ENCODE results near the gene HIRA.
"Not testable (repeated sequence)": the region's sequence is repeated elsewhere in the genome, so short reads cannot be mapped to it uniquely, and the experiment has no call there.

Gene HIRA

DNA sequence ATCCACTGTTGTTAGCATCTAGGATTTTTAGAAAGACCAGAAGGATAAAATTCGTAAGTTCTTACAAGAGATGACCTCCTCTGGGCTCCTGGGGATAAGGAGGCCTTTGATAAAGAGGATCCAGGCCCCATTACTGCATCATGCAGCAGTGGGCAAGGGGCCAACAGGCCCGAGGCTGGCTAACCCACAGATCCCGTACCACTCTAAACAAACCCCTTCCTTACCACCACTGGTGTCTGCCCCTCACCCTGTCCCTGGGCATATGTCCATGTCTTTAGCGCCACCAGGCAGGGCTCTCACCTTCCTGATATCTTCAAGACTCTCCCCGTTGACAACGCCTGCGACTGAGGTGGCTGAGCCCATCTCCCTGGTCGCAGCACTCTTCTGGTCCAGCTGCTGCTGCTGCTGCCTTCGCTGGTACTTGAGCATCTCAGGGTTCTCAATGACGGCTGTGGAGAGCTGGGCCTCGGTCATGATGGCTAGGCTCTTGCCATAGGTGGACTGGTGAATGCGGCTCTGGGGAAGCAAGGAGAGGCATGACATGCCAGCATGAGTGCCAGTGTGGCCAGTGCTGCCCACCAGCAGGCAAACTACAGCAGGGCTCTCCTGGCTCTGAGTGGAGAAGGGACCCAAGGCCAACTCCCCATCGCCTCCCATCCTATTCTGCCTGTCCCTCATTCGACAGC, 46.2 kb downstream of the HIRA start:
- no peak for DNase-seq (ENCODE audit: low spot score)

DNA sequence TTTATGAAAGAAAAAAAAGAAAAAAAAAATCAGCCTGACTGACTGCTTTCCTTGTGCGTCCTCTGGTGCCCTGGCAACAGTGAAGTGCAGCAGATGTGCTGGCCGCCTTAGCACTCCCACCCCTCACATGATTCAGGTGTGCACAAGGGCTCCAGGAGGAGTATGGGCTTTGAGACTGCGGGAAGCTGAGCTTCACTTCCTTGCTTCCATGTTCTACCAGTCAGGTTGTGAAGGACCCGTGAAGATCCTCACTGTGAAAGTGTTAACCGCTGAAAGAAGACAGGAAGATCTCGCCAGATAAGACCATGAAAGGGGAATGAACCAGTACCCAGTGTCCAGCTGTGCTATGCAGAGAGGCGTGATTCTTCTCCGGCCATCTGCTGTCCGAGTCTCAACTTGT, 48.2 kb downstream of the HIRA start:
- DNase-seq (ENCODE audit: low spot score), result no peak

DNA sequence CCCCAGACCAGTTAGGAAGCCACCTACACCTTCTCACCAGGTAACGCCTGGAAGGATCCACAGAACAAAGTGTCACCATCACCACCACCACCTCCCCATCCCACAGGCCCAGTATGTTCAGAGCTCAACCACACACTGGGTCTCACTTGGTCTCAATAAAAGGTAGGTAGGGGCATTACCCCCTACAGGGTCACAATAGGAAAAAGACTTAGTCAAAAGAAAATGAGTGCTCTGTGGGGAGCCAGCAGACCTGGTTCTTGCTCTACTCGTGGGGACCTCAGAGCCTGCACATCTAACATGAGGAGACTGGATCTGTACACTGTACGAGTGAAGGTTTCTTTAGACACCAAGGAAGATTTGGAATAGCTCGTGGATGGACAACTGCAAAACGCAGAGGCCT, 49.3 kb downstream of the HIRA start:
- DNase-seq (ENCODE audit: low spot score), result no peak

DNA sequence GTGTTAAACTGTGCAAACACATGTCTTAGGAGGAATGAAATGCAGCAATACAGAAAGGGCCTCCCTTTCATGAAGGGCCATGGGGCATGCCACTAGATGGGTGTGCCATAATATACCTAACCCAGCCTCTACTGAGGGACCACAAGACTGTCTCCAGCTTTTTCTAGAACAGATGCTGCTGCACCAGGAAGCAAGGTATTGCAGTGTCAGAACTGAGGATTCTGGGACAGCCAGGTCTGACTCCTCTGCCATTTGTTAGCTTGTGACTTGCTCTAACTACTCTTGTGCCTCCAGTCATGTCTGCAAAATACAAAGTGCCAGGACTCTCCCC, 53.2 kb downstream of the HIRA start:
- DNase-seq (ENCODE audit: low spot score), result no peak

DNA sequence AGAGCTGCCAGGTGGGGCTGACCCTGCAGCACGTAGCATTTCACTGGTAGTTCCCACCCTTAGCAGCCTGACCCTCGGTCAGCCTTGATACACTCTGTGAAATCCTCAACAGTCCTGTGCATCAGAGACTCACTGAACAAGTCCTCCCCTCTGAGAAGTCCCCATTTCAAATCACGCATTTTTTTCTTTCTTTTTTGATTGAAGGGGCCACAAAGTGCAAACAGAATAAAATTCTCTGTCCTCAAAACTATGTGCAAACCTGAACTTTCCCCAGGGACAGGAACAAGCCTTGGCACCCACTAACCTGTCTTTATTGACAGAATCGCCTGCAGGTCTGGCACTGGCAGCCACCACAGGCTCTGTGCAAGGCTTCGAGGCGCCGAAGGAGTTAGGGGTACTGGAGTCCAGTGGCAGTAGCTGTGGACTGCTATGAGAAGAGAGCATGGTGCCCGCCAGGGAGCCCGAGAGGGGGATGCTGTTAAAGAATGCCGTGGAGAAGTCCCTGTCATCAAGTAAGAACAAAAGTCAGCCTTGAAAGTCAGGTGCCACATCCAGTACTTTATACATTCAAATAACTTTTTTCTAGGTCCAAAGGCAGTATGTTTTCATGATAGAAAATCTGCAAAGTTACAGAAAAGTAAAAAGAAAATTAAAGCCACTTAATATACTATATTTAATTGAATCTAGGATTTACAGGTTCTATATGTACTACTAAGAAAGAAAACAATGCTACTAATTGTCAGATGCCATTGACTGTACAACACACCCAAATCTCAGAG, 53.8 kb downstream of the HIRA start:
- DNase-seq (ENCODE audit: low spot score), result no peak

DNA sequence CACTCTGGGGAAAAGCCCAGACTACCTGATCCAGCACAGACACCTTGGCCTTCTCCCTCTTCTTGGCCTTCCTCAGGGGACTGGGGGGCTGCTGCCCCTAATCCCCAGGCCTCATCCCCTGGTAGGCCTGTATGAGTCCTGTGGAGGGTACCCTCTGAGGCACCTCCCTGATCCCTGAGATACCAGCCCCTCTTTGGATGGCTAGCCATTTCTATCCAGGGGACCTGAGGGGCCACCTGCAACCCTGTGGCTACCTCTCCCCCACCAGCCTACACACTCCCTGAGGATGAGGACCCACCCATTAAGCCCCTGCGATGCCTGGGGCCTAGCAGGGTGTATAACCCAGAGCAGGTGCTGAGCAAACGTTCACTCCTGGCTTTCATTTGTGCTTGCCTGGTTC, 54.6 kb downstream of the HIRA start:
- DNase-seq (ENCODE audit: low spot score), result no peak

DNA sequence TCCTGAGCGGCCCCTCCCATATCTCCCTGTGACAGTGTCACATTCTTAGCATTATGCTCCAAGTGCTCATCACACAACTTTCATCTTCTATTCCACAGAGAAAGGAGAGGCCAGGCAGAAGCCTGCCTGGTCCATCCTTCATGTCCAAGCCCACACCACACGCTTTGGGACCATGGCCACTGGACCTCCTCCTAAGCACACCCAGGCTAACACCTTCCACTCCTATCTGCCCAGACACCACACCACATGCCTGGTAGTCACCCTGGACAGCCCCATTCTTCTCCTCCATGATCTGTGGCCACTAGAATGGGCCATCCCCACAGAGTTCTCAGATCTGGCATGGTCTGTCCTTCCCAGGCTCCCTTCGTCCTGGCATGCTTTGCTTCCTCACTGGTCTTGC, 55.3 kb downstream of the HIRA start:
- no peak for DNase-seq (ENCODE audit: low spot score)

DNA sequence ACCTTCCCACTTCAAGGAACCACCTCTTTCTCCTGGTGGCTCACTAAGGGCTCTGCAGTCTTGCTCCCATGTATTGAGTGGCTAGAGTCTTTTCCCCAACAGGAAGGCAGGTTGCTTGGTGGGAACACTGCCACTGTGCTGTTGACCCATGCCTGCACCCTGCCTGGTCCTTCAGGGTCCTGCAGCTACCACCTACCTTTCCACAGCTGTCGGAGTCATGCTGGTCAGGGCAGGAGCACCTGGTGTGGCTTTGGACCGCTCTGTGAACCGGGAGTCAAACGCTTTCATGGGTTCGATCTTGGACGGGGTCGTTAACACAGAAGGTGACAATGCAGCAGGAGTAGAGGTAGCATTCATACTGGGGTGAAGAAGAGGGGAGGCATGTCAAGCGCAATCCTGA, 56.1 kb downstream of the HIRA start:
- no peak for DNase-seq (ENCODE audit: low spot score)

DNA sequence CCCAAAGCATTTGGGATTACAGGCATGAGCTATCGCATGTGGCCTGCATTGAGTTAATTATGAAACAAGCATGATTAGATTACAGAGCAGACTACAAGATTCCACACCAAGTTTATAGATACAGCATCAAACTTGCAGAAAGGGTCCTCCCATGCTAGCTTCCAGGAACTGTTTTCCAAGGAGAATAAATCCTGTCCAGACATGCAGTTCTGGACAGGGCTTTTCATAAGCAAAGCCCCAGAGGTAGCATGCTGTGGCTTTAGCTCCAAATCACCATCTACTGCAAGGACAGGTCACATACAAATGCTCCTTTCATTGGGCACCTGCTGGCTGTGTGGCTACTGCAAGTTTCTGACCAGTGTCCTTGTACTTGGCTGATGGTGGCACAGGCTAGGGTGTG, 57.1 kb downstream of the HIRA start:
- DNase-seq (ENCODE audit: low spot score), result no peak

DNA sequence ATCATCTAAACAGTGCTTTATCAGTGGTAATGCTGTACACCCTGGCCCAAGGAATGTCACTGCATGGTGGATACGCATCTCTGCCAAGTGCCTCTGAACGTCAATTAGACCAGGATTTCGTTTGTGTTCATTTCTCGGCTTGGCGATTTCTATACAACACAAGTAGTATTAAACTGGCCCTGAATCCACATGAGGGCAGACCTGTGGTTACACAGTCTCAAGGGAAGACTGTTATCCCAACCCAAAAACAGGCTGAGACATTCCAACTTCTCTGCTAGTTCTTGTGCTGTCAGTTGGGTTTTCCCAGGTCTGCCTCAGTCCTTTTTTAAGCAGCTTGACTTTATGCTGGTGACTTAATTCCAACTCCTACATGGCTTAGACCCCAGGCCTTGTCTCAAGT, 58.1 kb downstream of the HIRA start:
- DNase-seq (ENCODE audit: low spot score), result no peak

DNA sequence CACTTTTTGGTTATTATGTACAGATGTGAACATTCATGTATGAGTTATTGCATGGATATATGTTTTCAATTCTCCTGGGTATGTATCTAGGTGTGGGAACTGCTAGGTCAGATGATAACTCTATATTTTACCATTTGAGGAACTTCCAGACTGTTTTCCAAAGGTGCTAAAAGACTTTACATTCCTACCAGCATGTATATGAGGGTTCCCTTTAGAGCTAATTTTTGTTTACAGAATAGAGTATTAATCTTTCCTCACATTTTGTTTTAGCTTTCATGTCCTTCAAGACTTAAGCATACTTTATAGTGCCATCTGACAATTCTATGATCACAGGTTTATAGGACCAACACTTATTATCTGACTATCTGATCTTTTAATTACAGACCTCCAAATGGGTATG, 59.6 kb downstream of the HIRA start:
- no peak for DNase-seq (ENCODE audit: low spot score)

DNA sequence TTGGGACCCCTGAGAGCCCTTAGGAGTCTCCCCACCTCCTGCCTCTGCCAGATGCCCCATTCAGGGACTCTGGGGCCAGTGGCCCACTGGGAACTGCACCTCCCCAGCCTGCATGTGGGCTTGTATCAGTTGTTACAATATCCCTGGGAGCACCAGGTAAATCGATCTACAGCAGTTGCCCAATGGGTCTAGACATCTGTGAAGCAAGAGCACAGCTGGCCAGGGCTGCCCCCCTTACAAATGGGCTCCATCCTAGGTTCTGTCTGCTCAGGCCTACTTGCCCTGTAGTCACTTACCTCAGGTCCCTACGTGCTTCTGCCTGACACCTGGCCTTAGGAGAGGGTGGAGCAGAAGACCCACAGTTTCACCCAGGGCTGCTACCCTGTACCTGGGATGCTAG, 62.7 kb downstream of the HIRA start:
- DNase-seq (ENCODE audit: low spot score), result no peak

DNA sequence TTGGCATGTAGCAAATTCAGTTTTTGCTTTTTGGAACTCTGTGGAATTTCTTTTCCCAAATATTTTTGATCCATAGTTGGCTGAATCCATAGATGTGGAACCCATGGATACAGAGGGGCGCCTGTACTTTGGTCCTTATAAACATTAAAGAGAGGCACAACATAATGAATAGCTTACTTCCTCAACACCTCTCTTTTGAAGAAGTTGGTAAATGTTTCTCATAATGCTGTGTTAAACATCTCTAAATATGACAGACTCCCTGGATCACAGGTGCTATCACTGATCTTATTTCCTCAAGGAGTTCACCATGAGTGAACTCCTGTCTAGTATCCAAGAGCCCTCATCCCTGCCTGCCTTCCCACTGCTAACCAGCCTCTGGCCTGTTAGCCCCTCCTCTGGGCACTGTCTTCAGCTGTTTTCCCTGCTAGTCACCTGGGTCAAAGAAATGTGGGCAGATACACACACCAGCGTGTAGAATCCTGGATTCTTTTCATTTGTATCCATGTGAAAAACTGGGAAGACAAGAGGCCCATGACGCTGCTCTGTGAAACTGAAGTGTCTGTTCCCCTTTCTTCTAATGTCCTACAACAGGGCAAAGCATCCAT, 63.7 kb downstream of the HIRA start:
- no peak for DNase-seq (ENCODE audit: low spot score)

DNA sequence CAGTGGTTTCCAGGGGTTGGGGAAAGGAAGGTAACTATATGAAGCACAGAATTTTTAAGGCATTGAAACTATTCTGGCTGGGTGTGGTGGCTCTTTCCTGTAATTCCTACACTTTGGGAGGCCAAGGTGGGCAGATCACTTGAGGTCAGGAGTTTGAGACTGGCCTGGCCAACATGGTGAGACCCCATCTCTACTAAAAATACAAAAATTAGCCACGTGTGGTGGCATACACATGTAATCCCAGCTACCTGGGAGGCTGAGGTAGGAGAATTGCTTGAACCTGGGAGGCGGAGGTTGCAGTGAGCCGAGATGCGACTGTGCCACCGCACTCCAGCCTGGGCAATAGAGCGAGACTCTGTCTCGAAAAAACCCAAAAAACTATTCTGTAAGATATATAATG, 68.0 kb downstream of the HIRA start:
- not testable (repeated sequence) for DNase-seq (ENCODE audit: low spot score)

DNA sequence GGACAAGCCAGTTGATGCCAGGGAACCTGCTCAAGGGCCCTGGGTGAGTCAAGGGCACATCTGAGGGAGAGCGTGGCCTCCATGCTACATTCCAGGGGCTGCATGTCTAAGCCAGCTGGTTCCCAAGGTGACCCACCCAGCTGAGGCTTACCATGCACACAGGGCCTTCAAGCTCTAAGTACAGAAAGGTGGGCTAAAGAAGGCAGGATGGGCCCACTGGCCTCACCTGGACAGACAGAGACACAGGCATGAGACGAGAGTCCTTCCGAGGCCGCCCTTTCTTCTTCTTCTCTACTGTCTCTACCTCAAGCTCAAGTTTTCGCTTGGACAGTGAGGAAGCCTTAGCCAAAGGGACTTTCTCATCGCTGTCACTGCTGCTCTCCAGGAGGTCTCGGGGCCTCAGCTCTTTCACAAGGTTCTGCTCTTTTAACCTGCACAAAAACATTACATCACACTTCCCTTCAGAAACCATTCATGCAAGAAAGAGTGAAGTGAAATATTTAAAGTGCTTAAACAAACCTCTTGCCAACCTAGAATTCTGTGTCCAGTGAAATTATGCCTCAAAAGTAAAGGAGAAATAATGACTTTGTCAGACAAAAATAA, 69.9 kb downstream of the HIRA start:
- DNase-seq (ENCODE audit: low spot score), result no peak

DNA sequence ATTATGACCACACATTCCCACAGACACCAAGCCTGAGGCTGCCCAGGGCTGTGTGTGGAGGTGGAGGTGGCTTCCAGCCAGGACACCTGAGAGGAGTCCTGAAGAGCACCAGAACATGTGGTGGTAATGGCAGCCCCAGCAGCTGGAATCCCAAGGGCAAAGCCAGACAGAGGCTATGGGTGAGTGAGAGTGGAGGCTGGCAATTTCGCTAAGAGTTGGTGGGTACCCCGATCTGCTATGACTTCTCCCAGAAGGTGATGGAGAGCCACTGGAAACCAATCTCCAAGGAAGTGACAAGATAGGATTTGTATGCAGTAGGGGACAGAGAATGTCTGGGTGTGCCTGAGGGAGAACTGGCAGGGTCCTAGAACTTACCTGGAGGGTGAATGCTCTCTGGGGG, 70.7 kb downstream of the HIRA start:
- DNase-seq (ENCODE audit: low spot score), result no peak

DNA sequence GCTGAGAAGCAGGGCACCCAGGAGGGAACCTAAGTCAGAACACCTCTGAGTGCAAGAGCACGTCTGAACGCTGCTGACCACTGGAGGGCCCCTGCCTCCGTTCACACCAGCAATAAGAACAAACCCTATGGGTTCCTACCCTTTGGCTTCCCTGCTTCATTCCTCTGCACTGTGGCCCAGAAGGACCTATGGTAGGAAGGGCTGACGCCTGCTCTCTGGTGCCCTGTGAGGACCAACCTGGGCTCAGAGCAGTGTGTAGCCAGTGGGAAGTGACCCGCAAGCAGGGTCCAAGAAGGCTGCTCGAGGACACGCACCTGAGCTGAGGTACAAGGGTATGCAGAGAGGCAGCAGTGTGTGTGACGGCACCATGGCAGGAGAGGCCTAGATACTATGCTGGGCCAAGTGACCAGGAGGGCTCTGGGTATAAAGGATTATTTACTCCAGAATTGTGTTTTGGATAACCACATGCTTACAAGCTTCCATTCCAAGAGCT, 71.2 kb downstream of the HIRA start:
- DNase-seq (ENCODE audit: low spot score), result no peak

DNA sequence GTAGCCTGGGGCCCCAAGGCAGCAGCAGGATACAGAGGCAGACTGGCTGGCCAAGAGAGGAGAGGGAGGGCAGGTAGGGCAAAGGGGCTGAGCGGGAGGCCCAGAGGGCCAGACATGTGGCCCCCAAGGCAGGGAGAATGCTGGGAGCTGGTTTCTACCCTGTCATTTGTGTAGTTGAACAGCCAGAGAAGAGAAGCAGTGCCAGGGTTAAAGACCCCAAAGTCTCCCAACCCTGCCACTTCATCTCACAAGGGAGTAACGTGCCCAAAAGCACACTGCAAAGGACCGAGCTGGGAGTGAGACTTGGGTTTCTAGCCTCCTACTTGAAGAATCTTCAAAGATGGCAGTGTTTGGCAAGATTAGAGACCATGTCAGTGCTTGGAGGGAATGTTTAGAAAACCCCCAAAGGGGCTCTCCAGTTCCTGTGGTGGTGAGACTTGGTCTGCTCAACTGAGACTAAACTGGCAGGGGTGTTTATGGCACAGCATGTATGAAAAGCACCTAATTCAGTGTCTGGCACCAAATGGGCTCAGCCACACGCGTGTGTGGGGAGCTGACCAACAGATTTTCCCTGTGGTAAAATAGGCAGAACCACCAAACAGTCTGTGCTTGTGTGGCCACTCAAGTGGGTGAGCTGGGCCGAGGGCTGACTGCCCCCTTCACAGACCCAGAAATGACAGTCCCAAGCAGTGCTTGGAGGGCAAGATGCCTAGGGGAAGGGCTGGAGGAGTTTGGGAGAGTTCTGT, 71.8 kb downstream of the HIRA start:
- DNase-seq (ENCODE audit: low spot score), result no peak

DNA sequence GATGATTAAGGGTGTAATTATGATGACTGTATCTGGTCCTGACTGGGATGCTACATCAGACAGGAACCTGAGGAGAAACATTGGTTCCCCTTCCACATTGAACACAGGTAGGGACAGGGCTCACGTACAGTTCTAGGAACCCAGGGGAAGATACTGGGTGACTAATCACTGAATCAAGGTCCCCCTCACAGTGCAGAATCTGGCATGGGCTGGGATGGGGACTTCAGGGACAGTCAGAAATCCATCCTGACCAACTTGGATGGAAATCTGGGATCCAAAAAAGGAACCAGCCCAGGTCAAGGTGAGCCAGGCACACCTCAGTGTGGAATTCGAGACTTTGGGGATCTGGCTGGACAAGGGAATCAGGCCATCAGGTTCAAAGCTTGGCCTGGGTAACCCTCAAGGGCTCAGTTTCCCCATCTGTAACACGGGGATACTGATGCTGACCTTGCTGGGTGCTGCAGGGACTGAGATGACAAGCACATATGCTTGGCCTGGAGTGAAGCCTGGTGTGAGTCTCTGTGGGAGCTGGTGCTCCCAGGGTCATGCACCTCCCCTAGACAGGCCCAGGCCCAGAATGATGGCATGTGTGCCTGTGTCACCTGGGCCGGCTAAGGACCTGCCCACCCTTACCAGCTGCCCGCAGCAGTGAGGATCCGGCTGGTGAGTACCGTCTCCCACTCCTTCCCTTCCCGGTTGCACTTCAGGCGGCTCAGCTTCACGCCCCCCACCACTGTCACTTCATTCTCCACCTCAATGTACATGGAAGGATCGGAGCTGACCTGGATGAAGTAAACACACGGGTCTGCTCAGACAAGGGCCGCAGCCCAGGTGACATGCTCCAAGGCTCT, 72.6 kb downstream of the HIRA start:
- DNase-seq (ENCODE audit: low spot score), result no peak

DNA sequence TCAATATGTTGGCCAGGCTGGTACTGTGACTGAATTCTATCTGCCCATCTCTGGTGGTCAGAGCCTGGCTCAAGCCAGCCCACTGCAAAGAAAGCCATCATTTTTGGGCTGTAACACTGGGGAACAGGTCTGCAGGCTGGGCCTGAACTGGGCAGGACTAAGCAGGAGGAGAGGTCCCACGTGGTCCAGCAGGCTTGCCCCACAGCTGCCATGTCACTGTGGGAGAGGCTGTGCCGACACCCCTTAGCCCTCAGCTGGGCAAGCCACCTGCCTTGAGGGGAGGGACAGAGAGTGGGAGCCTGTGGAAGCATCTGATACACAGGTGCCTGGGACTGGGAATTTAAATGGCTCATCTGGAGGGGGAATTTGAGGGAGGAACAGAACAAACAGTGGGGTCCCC, 73.3 kb downstream of the HIRA start:
- DNase-seq (ENCODE audit: low spot score), result no peak
